ENCODE results near the gene UBQLN1. TPM values are rescaled to one million over a fixed set of nuclear protein-coding genes. Genes with fewer than 3 reads are reported as not detected.

Gene UBQLN1
- polyA plus RNA-seq, 1 of the 3 experiments (the other 2 are of a cell fraction): 60.3 TPM

DNA sequence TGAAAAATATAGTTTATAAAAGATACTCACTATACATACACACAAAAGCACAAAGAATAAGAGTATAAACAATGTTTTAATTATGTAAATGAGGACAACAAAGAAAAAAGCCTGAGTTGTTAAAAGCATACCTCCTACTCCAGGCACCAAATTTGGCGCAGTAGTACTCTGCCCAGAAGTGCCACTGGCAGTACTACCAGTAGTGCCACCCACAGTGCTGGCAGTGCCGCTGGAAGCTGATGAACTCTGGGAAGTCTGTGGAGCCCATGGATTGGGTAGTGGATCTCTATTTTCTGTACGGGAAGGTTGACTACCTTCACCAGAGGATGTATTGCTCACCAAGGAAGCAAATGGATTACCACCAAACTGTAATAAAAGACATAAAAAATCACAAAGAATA is 30.2 kb downstream of the UBQLN1 start:
- no peak for TF ChIP-seq RCOR1 (IDR thresholded peaks at IDR 0.05; ENCODE audit: low read length)
- TF ChIP-seq, protein P1, sequence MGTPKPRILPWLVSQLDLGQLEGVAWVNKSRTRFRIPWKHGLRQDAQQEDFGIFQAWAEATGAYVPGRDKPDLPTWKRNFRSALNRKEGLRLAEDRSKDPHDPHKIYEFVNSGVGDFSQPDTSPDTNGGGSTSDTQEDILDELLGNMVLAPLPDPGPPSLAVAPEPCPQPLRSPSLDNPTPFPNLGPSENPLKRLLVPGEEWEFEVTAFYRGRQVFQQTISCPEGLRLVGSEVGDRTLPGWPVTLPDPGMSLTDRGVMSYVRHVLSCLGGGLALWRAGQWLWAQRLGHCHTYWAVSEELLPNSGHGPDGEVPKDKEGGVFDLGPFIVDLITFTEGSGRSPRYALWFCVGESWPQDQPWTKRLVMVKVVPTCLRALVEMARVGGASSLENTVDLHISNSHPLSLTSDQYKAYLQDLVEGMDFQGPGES (IDR thresholded peaks at IDR 0.05; ENCODE audit: low read depth, low read length): no peak
- TF ChIP-seq ELF1 (IDR thresholded peaks at IDR 0.05): no peak
- TF ChIP-seq CHD2 (IDR thresholded peaks at IDR 0.05; ENCODE audit: low read length, partially characterized antibody): no peak
- TF ChIP-seq FOSL2 (IDR thresholded peaks at IDR 0.05; ENCODE audit: borderline replicate concordance, low read depth): no peak
- no peak for TF ChIP-seq EZH2phosphoT487 (IDR thresholded peaks at IDR 0.05; ENCODE audit: borderline replicate concordance, low read depth)
- no peak for TF ChIP-seq RXRA (IDR thresholded peaks at IDR 0.05; ENCODE audit: borderline replicate concordance, low read depth)
- TF ChIP-seq RFX5 (IDR thresholded peaks at IDR 0.05; ENCODE audit: low read length): no peak
- TF ChIP-seq MEF2A (IDR thresholded peaks at IDR 0.05; ENCODE audit: borderline replicate concordance, low read depth): no peak
- TF ChIP-seq, protein P2, sequence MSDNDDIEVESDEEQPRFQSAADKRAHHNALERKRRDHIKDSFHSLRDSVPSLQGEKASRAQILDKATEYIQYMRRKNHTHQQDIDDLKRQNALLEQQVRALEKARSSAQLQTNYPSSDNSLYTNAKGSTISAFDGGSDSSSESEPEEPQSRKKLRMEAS (IDR thresholded peaks at IDR 0.05; ENCODE audit: low read depth): no peak
- no peak for TF ChIP-seq NRF1 (IDR thresholded peaks at IDR 0.05; ENCODE audit: low read depth, low read length)
- TF ChIP-seq GATA2 (CRISPR knock-in tag; IDR thresholded peaks at IDR 0.05): no peak
- no peak for DNase-seq
- Histone ChIP-seq H3K27me3 (ENCODE audit: insufficient read depth) (no peaks in the 10 kb centered on the region), H3K27ac (ENCODE audit: low read depth in 2 of 2, low read length in 1 of 2) (no peak overlapping the region), H3K9ac (no peak overlapping the region), H3K4me1 (ENCODE audit: control insufficient read depth in 1 of 2, insufficient read depth in 2 of 2, low read depth in 1 of 2, low read length in 1 of 2) (no peaks in the 10 kb centered on the region; a peak in 1 of 4 replicates), H3K4me3 (ENCODE audit: low read depth in 2 of 2, low read length in 1 of 2) (no peak overlapping the region), H3K36me3 (replicated peaks in 1 of 2; ENCODE audit: control insufficient read depth in 1 of 2, insufficient read depth in 2 of 2, low read length in 1 of 2) (peaks cover 53 to 76% of the 10 kb centered on the region in 2 experiments), H3K79me2 (ENCODE audit: insufficient read depth) (peaks cover 94% of the 10 kb centered on the region), H3K9me2 (no peaks in the 10 kb centered on the region), H2AFZ (ENCODE audit: low read depth) (no peak overlapping the region), H3F3A (replicated peaks; ENCODE audit: insufficient read depth) (peaks cover 3% of the 10 kb centered on the region), H4K20me1 (ENCODE audit: insufficient read depth) (peaks cover 33% of the 10 kb centered on the region), H3K9me3 (no peaks in the 10 kb centered on the region), H3K4me2 (no peak overlapping the region)
- ChIA-PET CTCF (interaction anchor here (1.3 kb wide), 1 partner anchor 8 kb away, joined by 4 read pairs; no protein-coding TSS in a partner anchor), POLR2A (no interaction called here)
- WGBS (ENCODE audit: low lambda C conversion rate): 92% methylated on average over 3 of the region's 3 CpGs

DNA sequence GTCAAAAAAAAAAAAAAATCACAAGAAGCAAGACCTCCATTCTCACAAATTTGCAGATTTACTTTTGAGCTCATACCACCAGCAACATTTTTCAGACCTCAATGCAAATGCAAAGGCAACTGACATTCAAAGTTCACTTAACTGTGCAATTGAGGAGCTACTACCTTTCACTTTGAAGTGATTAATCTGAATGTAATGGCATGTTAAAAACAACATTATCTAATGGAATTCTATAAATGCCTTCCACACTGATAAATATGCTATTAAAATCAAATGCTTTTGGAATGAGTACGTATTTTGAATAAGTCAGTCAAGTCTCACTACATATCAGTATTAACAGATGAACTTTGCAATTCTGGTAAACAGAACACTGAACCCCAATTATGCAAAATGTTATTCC is 32.3 kb downstream of the UBQLN1 start:
- ChIA-PET CTCF (no interaction called here), POLR2A (no interaction called here)
- Histone ChIP-seq H3K9me2 (no peaks in the 10 kb centered on the region), H3K4me1 (ENCODE audit: control insufficient read depth in 1 of 2, insufficient read depth in 2 of 2, low read depth in 1 of 2, low read length in 1 of 2) (no peaks in the 10 kb centered on the region; a peak in 1 of 4 replicates), H3K36me3 (replicated peaks in 1 of 2; ENCODE audit: control insufficient read depth in 1 of 2, insufficient read depth in 2 of 2, low read length in 1 of 2) (peaks cover 50 to 81% of the 10 kb centered on the region in 2 experiments), H3K4me2 (no peak overlapping the region), H3K27me3 (ENCODE audit: insufficient read depth) (no peaks in the 10 kb centered on the region), H3K27ac (ENCODE audit: low read depth in 2 of 2, low read length in 1 of 2) (no peak overlapping the region), H3K79me2 (ENCODE audit: insufficient read depth) (peaks cover 91% of the 10 kb centered on the region), H3K4me3 (ENCODE audit: low read depth in 2 of 2, low read length in 1 of 2) (no peak overlapping the region), H4K20me1 (ENCODE audit: insufficient read depth) (peaks cover 30% of the 10 kb centered on the region), H3K9me3 (no peaks in the 10 kb centered on the region), H2AFZ (ENCODE audit: low read depth) (no peak overlapping the region), H3K9ac (no peak overlapping the region), H3F3A (replicated peaks; ENCODE audit: insufficient read depth) (no peaks in the 10 kb centered on the region)
- TF ChIP-seq, protein P3, sequence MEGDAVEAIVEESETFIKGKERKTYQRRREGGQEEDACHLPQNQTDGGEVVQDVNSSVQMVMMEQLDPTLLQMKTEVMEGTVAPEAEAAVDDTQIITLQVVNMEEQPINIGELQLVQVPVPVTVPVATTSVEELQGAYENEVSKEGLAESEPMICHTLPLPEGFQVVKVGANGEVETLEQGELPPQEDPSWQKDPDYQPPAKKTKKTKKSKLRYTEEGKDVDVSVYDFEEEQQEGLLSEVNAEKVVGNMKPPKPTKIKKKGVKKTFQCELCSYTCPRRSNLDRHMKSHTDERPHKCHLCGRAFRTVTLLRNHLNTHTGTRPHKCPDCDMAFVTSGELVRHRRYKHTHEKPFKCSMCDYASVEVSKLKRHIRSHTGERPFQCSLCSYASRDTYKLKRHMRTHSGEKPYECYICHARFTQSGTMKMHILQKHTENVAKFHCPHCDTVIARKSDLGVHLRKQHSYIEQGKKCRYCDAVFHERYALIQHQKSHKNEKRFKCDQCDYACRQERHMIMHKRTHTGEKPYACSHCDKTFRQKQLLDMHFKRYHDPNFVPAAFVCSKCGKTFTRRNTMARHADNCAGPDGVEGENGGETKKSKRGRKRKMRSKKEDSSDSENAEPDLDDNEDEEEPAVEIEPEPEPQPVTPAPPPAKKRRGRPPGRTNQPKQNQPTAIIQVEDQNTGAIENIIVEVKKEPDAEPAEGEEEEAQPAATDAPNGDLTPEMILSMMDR (IDR thresholded peaks at IDR 0.05): no peak
- TF ChIP-seq FOXM1 (IDR thresholded peaks at IDR 0.05; ENCODE audit: low read depth): no peak
- no peak for TF ChIP-seq TCF12 (IDR thresholded peaks at IDR 0.05)
- no peak for TF ChIP-seq GABPA (IDR thresholded peaks at IDR 0.05; ENCODE audit: low read depth)
- no peak for TF ChIP-seq YY1 (IDR thresholded peaks at IDR 0.05; ENCODE audit: low read depth)
- TF ChIP-seq, protein P1 (IDR thresholded peaks at IDR 0.05; ENCODE audit: low read depth, low read length): no peak
- TF ChIP-seq RXRA (IDR thresholded peaks at IDR 0.05; ENCODE audit: borderline replicate concordance, low read depth): no peak
- no peak for TF ChIP-seq JUND (IDR thresholded peaks at IDR 0.05)
- TF ChIP-seq, protein P4, sequence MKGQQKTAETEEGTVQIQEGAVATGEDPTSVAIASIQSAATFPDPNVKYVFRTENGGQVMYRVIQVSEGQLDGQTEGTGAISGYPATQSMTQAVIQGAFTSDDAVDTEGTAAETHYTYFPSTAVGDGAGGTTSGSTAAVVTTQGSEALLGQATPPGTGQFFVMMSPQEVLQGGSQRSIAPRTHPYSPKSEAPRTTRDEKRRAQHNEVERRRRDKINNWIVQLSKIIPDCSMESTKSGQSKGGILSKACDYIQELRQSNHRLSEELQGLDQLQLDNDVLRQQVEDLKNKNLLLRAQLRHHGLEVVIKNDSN (IDR thresholded peaks at IDR 0.05; ENCODE audit: borderline replicate concordance, low read depth): no peak
- TF ChIP-seq, protein P5, sequence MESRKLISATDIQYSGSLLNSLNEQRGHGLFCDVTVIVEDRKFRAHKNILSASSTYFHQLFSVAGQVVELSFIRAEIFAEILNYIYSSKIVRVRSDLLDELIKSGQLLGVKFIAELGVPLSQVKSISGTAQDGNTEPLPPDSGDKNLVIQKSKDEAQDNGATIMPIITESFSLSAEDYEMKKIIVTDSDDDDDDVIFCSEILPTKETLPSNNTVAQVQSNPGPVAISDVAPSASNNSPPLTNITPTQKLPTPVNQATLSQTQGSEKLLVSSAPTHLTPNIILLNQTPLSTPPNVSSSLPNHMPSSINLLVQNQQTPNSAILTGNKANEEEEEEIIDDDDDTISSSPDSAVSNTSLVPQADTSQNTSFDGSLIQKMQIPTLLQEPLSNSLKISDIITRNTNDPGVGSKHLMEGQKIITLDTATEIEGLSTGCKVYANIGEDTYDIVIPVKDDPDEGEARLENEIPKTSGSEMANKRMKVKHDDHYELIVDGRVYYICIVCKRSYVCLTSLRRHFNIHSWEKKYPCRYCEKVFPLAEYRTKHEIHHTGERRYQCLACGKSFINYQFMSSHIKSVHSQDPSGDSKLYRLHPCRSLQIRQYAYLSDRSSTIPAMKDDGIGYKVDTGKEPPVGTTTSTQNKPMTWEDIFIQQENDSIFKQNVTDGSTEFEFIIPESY (IDR thresholded peaks at IDR 0.05; ENCODE audit: borderline replicate concordance, low read depth): no peak
- TF ChIP-seq FOXJ3 (CRISPR knock-in tag; IDR thresholded peaks at IDR 0.05): no peak
- TF ChIP-seq MXI1 (IDR thresholded peaks at IDR 0.05; ENCODE audit: low read depth, low read length): no peak
- TF ChIP-seq RFX5 (IDR thresholded peaks at IDR 0.05; ENCODE audit: low read length): no peak
- DNase-seq: no peak
- 90% methylated on average over 1 of the region's 1 CpG for WGBS (ENCODE audit: low lambda C conversion rate)
